PC-3 (cell line): Measurements from ENCODE around the gene ABCC5. TPM values are rescaled to one million over a fixed set of nuclear protein-coding genes. Genes with fewer than 3 reads are reported as not detected.
A peak's percentile ranks its signal among the peaks of the same experiment; 100 is the strongest.

Experiments
- ATAC-seq: fragments of 200-7000 bp; cut with Tn5 transposase; 2 replicates; pipeline ENCODE4 v1.9.1; 2020; ENCODE audit warnings: mild to moderate bottlenecking, moderate library complexity
- BruUV-seq: library from RNA; stranded (reverse); fragments of 400-500 nt; replicated peaks from 2 replicates; lab custom pipeline; 2021; lab: Mats Ljungman, UMichigan
- CTCF ChIA-PET: fragments of 300-600 bp; sonication (Branson Sonifier 250); formaldehyde crosslinking; loops from one replicate; lab custom pipeline; 2022; ENCODE audit warnings: antibody characterized with exemption; lab: Charles Lee
- POLR2A ChIA-PET: fragments of 300-600 bp; sonication (Branson Sonifier 250); formaldehyde crosslinking; loops from one replicate; lab custom pipeline; 2022; ENCODE audit warnings: antibody characterized with exemption; ENCODE audit not compliant: unreplicated experiment; lab: Charles Lee
- DNase-seq: peaks from one replicate; pipeline ENCODE4 v3.0.0-alpha.2; 2015
- H2AFZ ChIP-seq: fragments of 300-600 bp; sonication (generic); 2 replicates; pipeline ENCODE4 v1.6.0; 2016; ENCODE audit warnings: antibody characterized with exemption, low read length
- H3F3A ChIP-seq: fragments of 300-600 bp; sonication (generic); one replicate; pipeline ENCODE4 v1.6.0; 2017; ENCODE audit warnings: antibody characterized with exemption, low read length, control low read depth, mild to moderate bottlenecking; ENCODE audit not compliant: unreplicated experiment
- H3K27ac ChIP-seq: fragments of 300-600 bp; sonication (generic); 2 replicates; pipeline ENCODE4 v1.5.1; 2016; ENCODE audit warnings: mild to moderate bottlenecking, low read length
- H3K27me3 ChIP-seq: fragments of 300-600 bp; sonication (generic); 2 replicates; pipeline ENCODE4 v1.6.1; 2016; ENCODE audit warnings: low read length, mixed read lengths
- H3K36me3 ChIP-seq: fragments of 300-600 bp; sonication (generic); 2 replicates; pipeline ENCODE4 v1.6.1; 2016; ENCODE audit warnings: low read depth, mixed run types, low read length, mixed read lengths
- H3K4me1 ChIP-seq: fragments of 300-600 bp; sonication (generic); 2 replicates; pipeline ENCODE4 v1.5.1; 2016; ENCODE audit warnings: low read length; ENCODE audit not compliant: insufficient read depth
- H3K4me2 ChIP-seq: fragments of 300-600 bp; sonication (generic); 2 replicates; pipeline ENCODE4 v1.6.0; 2016; ENCODE audit warnings: low read length
- H3K4me3 ChIP-seq: fragments of 300-600 bp; sonication (generic); 2 replicates; pipeline ENCODE4 v1.5.1; 2016; ENCODE audit warnings: mild to moderate bottlenecking, low read length, mixed read lengths
- H3K79me2 ChIP-seq: fragments of 300-600 bp; sonication (generic); 2 replicates; pipeline ENCODE4 v1.6.1; 2017; ENCODE audit warnings: low read length, mixed read lengths
- H3K9ac ChIP-seq: fragments of 300-600 bp; sonication (generic); 2 replicates; pipeline ENCODE4 v1.6.0; 2016; ENCODE audit warnings: mild to moderate bottlenecking, low read length
- H3K9me2 ChIP-seq: fragments of 300-600 bp; sonication (generic); replicated peaks from 2 replicates; pipeline ENCODE4 v1.6.1; 2016; ENCODE audit warnings: mixed run types, low read length, mixed read lengths
- H3K9me3 ChIP-seq: fragments of 300-600 bp; sonication (generic); 2 replicates; pipeline ENCODE4 v1.6.1; 2016; ENCODE audit warnings: low read length, mixed read lengths
- H4K20me1 ChIP-seq: fragments of 300-600 bp; sonication (generic); 2 replicates; pipeline ENCODE4 v1.6.1; 2016; ENCODE audit warnings: low read length, mixed read lengths
- CTCF ChIP-seq: fragments of 300-600 bp; sonication (generic); conservative IDR thresholded peaks from 2 replicates; pipeline ENCODE4 v1.5.1; 2017; ENCODE audit warnings: antibody characterized with exemption, low read depth, mild to moderate bottlenecking, low read length
- EZH2 ChIP-seq: fragments of 300-600 bp; sonication (generic); IDR thresholded peaks from one replicate; pipeline ENCODE4 v1.6.1; 2017; ENCODE audit warnings: antibody characterized with exemption, mild to moderate bottlenecking, low read length; ENCODE audit not compliant: unreplicated experiment
- EZH2phosphoT487 ChIP-seq: fragments of 300-600 bp; sonication (generic); IDR thresholded peaks from 2 replicates; pipeline ENCODE4 v1.6.1; 2018; ENCODE audit warnings: mild to moderate bottlenecking, antibody characterized with exemption, low read length, borderline replicate concordance
- intact Hi-C: fragments of 100-400 bp; cut with micrococcal nuclease; formaldehyde crosslinking; loops from 2 replicates; pipeline ENCODE4 v1.9.0; 2023
- total RNA-seq: library from RNA; depleted of rRNA; stranded (reverse); fragments of >200 nt; gene quantifications from 2 replicates; pipeline ENCODE4 v1.2.3, GENCODE V29; 2014

Gene ABCC5
- total RNA-seq, 1 experiment from 2014 or later, result 16.1 TPM

GRCh38 chr3:183941216-183941615 is 76.5 kb downstream of the ABCC5 start:
- TF ChIP-seq EZH2phosphoT487 (no peak), EZH2 (no peak), CTCF (no peak)
- CTCF ChIA-PET, result no interaction called here
- no peaks in the 10 kb centered on the region for H3F3A ChIP-seq
- H3K9me2 ChIP-seq, result no peaks in the 10 kb centered on the region
- H4K20me1 ChIP-seq, result no peaks in the 10 kb centered on the region
- no peak overlapping the region for H3K4me3 ChIP-seq
- no peak overlapping the region for H3K27ac ChIP-seq
- no peak overlapping the region for H3K9ac ChIP-seq
- no peak for DNase-seq
- ATAC-seq, result no peak
- POLR2A ChIA-PET, result no interaction called here
- H3K79me2 ChIP-seq, result no peaks in the 10 kb centered on the region
- no TSS peak for BruUV-seq
- no peaks in the 10 kb centered on the region for H3K4me1 ChIP-seq
- no peaks in the 10 kb centered on the region for H3K9me3 ChIP-seq
- H3K36me3 ChIP-seq, result peaks cover 15% of the 10 kb centered on the region
- no peak overlapping the region for H2AFZ ChIP-seq
- no peaks in the 10 kb centered on the region for H3K27me3 ChIP-seq
- no peak overlapping the region for H3K4me2 ChIP-seq
- intact Hi-C loops, result no loop called here

GRCh38 chr3:183937601-183938286 is 79.9 kb downstream of the ABCC5 start:
- H3K4me1 ChIP-seq, result no peaks in the 10 kb centered on the region
- H3K36me3 ChIP-seq, result peaks cover 12% of the 10 kb centered on the region
- intact Hi-C loops, result no loop called here
- H3K4me3 ChIP-seq, result no peak overlapping the region
- no peaks in the 10 kb centered on the region for H3K27me3 ChIP-seq
- H3F3A ChIP-seq, result no peaks in the 10 kb centered on the region
- no peaks in the 10 kb centered on the region for H3K9me2 ChIP-seq
- no peak overlapping the region for H3K27ac ChIP-seq
- DNase-seq (peak; percentile 21), ATAC-seq (no peak)
- no peak overlapping the region for H2AFZ ChIP-seq
- no peaks in the 10 kb centered on the region for H4K20me1 ChIP-seq
- H3K79me2 ChIP-seq, result no peaks in the 10 kb centered on the region
- no peak overlapping the region for H3K9ac ChIP-seq
- no peak overlapping the region for H3K4me2 ChIP-seq
- CTCF ChIA-PET, result no interaction called here
- BruUV-seq, result no TSS peak
- TF ChIP-seq EZH2phosphoT487, result no peak
- TF ChIP-seq CTCF, result no peak
- TF ChIP-seq EZH2, result no peak
- POLR2A ChIA-PET, result no interaction called here
- no peaks in the 10 kb centered on the region for H3K9me3 ChIP-seq

DNA sequence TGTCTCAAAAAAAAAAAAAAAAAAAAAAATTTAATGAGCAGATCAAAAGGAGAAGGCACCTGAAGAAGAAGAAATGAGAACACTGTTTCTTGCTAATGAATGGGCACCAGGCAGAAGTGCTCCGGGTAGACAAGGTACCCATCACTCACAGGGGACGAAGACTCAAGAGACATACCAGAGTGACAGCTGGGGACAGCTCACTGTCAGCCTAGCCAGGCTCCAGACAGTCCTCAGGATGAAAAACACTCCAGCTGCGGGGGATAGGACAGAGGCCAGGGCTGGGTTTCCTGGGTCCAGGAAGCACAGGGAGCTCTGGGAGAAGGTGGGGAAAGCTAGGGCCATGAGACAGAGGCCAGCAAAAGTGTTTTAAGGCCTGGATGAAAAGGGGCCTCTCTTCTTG is 84.5 kb downstream of the ABCC5 start:
- TF ChIP-seq EZH2 (no peak), CTCF (no peak), EZH2phosphoT487 (no peak)
- Histone ChIP-seq H3K36me3 (peaks cover 18% of the 10 kb centered on the region; the same call in 1 of the 2 replicates), H3K79me2 (no peaks in the 10 kb centered on the region), H3F3A (no peaks in the 10 kb centered on the region), H4K20me1 (no peaks in the 10 kb centered on the region), H3K4me2 (no peak overlapping the region), H3K9me3 (no peaks in the 10 kb centered on the region), H3K4me1 (no peaks in the 10 kb centered on the region), H3K9ac (no peak overlapping the region), H3K9me2 (no peaks in the 10 kb centered on the region), H3K27me3 (no peaks in the 10 kb centered on the region), H2AFZ (no peak overlapping the region), H3K27ac (no peak overlapping the region), H3K4me3 (no peak overlapping the region)
- ChIA-PET POLR2A (no interaction called here), CTCF (no interaction called here)
- intact Hi-C loops, result no loop called here
- no peak for ATAC-seq
- no peak for DNase-seq
- no TSS peak for BruUV-seq
